Activated CD4-positive, alpha-beta T cell treated with anti-CD3 and anti-CD28 coated beads, Interleukin-2, amount 50 U/mL, for 16 hours (primary cell): ENCODE data around the gene SMPX.

Experiments used
- DNase-seq: peaks from one replicate; pipeline ENCODE4 v3.0.0-alpha.2; 2020

The SMPX gene

GRCh38 chrX:21656587-21657317, 101.2 kb downstream of the SMPX start:
- no peak for DNase-seq
